ENCODE results near the gene PCK2. TPM values are rescaled to one million over a fixed set of nuclear protein-coding genes. Genes with fewer than 3 reads are reported as not detected.

PCK2 gene
- total and polyA plus RNA-seq, 2 of the 8 experiments (the other 6 are each of a cell fraction or from before 2014, with no cell fraction given), result 81.9 to 115 TPM

DNA sequence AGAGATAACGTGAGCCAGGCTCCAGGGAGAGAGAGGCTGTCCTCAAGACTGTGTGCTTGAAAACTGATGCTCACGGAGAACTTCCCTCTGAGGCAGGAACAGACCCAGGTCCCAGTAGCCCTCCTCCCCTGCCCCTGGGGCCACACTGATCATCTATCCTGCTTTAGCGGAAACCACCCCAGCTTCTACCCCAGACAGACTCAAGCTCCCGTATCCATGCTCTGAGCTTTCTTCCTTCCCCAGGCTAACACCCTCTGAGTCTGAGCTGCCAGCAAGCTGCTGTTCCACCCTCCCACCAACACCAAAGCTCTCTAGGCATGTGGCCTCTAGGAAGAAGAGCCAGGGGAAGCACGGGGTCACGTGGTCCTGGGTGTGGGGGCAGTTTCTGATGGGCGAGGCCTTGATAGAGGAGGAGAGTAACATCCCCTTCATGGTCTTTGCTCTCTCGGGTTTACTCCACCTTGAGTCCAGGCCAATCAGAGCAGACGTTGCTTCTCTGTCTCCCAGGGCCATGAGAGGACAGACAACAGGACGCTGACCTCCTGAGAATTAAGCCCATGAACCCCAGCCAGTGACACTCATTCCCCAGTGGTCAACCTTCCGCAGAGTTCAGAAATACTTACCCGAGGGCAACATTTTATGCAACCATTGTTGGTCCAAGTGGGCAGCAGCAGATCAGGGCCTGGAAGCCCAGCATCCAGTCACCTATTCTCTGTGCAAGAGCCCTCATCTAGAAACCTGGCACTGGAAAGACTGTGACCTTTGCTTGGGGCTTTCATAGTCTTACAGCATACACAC lies 1.4 kb downstream of the PCK2 start:
- Histone ChIP-seq H3K9ac (replicated peaks in 1 of 4; ENCODE audit: extremely low read depth in 1 of 4, low read depth in 3 of 4, low read length in 3 of 4) (peak overlapping the region; percentile 87 to 95 (median 90)), H3K4ac (replicated peaks; ENCODE audit: insufficient read length, low read depth, low read length) (peak overlapping the region; percentile 63), H2BK120ac (replicated peaks; ENCODE audit: low read depth, low read length) (no peak overlapping the region), H2AFZ (ENCODE audit: low read length) (no peak overlapping the region), H2BK5ac (ENCODE audit: low read depth, low read length) (peak overlapping the region; percentile 55; the same call in 1 of the 2 replicates), H2BK12ac (ENCODE audit: low read depth, low read length) (peak overlapping the region; percentile 77; the same call in 1 of the 2 replicates), H2BK15ac (ENCODE audit: low read length) (peak overlapping the region; percentile 73; the same call in 1 of the 2 replicates), H4K8ac (ENCODE audit: extremely low read depth, insufficient read depth, low read length) (no peak overlapping the region), H4K5ac (ENCODE audit: insufficient read length, low read depth, low read length) (peak overlapping the region; percentile 42), H3K9me3 (ENCODE audit: insufficient read depth in 2 of 2, low read depth in 1 of 2, low read length in 1 of 2) (no peaks in the 10 kb centered on the region), H3K56ac (replicated peaks; ENCODE audit: insufficient read length, low read depth, low read length) (peak overlapping the region; percentile 97), H2AK5ac (ENCODE audit: low read depth, low read length) (peak overlapping the region; percentile 2; the same call in 1 of the 2 replicates), H4K20me1 (replicated peaks in 1 of 2; ENCODE audit: control insufficient read depth in 1 of 2, insufficient read depth in 2 of 2, low read length in 2 of 2) (peaks cover 7 to 11% of the 10 kb centered on the region in 2 experiments), H3K79me1 (ENCODE audit: low read depth, low read length) (peaks cover 5% of the 10 kb centered on the region), H3K4me1 (replicated peaks in 1 of 4; ENCODE audit: control insufficient read depth in 3 of 4, insufficient read depth in 4 of 4, low read length in 3 of 4) (peaks cover 5 to 13% (median 8%) of the 10 kb centered on the region in 4 experiments), H3K79me2 (ENCODE audit: control insufficient read depth in 1 of 2, insufficient read depth in 2 of 2, low read length in 2 of 2) (peaks cover 0 to 21% of the 10 kb centered on the region in 2 experiments; a peak in 2 of 4 replicates), H3K36me3 (ENCODE audit: control insufficient read depth in 2 of 4, insufficient read depth in 4 of 4, low read length in 3 of 4) (peaks cover 9 to 34% (median 19%) of the 10 kb centered on the region in 4 experiments; a peak in 6 of 8 replicates), H3K27me3 (replicated peaks in 1 of 4; ENCODE audit: control insufficient read depth in 3 of 4, extremely low read depth in 1 of 4, insufficient read depth in 3 of 4, low read length in 3 of 4) (no peaks in the 10 kb centered on the region), H3K4me2 (ENCODE audit: insufficient read depth in 1 of 2, low read depth in 2 of 2, low read length in 2 of 2) (peak overlapping the region; percentile 88 to 91), H4K91ac (replicated peaks; ENCODE audit: insufficient read length, low read length) (peak overlapping the region; percentile 7), H3K27ac (ENCODE audit: low read depth, low read length) (peak overlapping the region; percentile 89; the same call in 1 of the 2 replicates), H3K23me2 (ENCODE audit: low read depth, low read length) (peaks cover 8% of the 10 kb centered on the region), H3K18ac (ENCODE audit: extremely low read depth, low read length) (peak overlapping the region; percentile 97), H2BK20ac (ENCODE audit: low read length) (0 out of 2 replicates have a peak overlapping the region, but pooled peaks have one; percentile 35), H3K14ac (ENCODE audit: insufficient read length) (no peak overlapping the region), H3K23ac (ENCODE audit: insufficient read length) (no peak overlapping the region), H3K4me3 (ENCODE audit: extremely low read depth in 1 of 4, insufficient read depth in 2 of 4, low read depth in 3 of 4, low read length in 4 of 4) (peak overlapping the region; percentile 60 to 96 (median 84))
- FAIRE-seq (peak; percentile 7), DNase-seq (ENCODE audit: low read depth in 1 of 2, low spot score in 2 of 2) (peak in 1 of 2 experiments; percentile 71)
- CTCF ChIA-PET (ENCODE audit: partially characterized antibody), result interaction anchor here (1.1 to 12.8 kb wide), 6 partner anchors 10 to 61 kb away, joined by 3 to 316 read pairs (median 7); partner anchors contain the start of gene CPNE6
- 32% methylated on average over 11 of the region's 12 CpGs; no CpG with 5 or more reads in 1 of the 2 experiments for WGBS, 2 experiments (ENCODE audit: extremely low coverage in 1 of 2, insufficient coverage in 1 of 2, insufficient read length in 1 of 2, insufficient replicate concordance in 2 of 2, low coverage in 1 of 2, low lambda C conversion rate in 2 of 2, missing lambda C conversion rate in 1 of 2)
- POLR2A ChIA-PET (ENCODE audit: partially characterized antibody), result interaction anchor here (0.6 to 23.9 kb wide), 27 partner anchors 10 to 545 kb away, joined by 3 to 626 read pairs (median 9); partner anchors contain the start of genes CARMIL3, CPNE6, DCAF11 and EMC9
- TF ChIP-seq POLR2AphosphoS5 (IDR thresholded peaks at IDR 0.05; ENCODE audit: low read depth, low read length) (peak; percentile 93), NRF1 (IDR thresholded peaks at IDR 0.05; ENCODE audit: low read depth, low read length) (no peak), USF2 (IDR thresholded peaks at IDR 0.05; ENCODE audit: low read length) (peak; percentile 90), YY1 (IDR thresholded peaks at IDR 0.05; ENCODE audit: low read depth, low read length) (no peak), TCF12 (IDR thresholded peaks at IDR 0.05; ENCODE audit: low read depth, low read length) (no peak), TBP (IDR thresholded peaks at IDR 0.05; ENCODE audit: low read depth, low read length) (peak; percentile 89), ATF3 (IDR thresholded peaks at IDR 0.05; ENCODE audit: insufficient read depth, low read depth, low read length) (0 out of 2 replicates have a peak, but pooled peaks have one; percentile 43), CBX8 (IDR thresholded peaks at IDR 0.05; ENCODE audit: borderline replicate concordance, low read depth, low read length) (no peak), JUN (IDR thresholded peaks at IDR 0.05; ENCODE audit: low read depth, low read length) (no peak)

Data from H1 (cell line).